Measurements from ENCODE around the gene PTPRN2. TPM values are rescaled to one million over a fixed set of nuclear protein-coding genes. Genes with fewer than 3 reads are reported as not detected.

PTPRN2 gene
- polyA plus RNA-seq, 1 of the 3 experiments (the other 2 are of a cell fraction) = 4.0 TPM

- Histone ChIP-seq H3K27ac (ENCODE audit: low read depth in 2 of 2, low read length in 1 of 2) (no peak overlapping the region), H3F3A (replicated peaks; ENCODE audit: insufficient read depth) (no peaks in the 10 kb centered on the region), H3K27me3 (ENCODE audit: insufficient read depth) (no peaks in the 10 kb centered on the region), H3K36me3 (replicated peaks in 1 of 2; ENCODE audit: control insufficient read depth in 1 of 2, insufficient read depth in 2 of 2, low read length in 1 of 2) (no peaks in the 10 kb centered on the region), H3K4me1 (ENCODE audit: control insufficient read depth in 1 of 2, insufficient read depth in 2 of 2, low read depth in 1 of 2, low read length in 1 of 2) (peaks cover 0 to 10% of the 10 kb centered on the region in 2 experiments; a peak in 1 of 4 replicates), H4K20me1 (ENCODE audit: insufficient read depth) (no peaks in the 10 kb centered on the region), H3K4me3 (ENCODE audit: low read depth in 2 of 2, low read length in 1 of 2) (no peak overlapping the region), H3K9ac (no peak overlapping the region), H3K79me2 (ENCODE audit: insufficient read depth) (no peaks in the 10 kb centered on the region), H3K9me2 (no peaks in the 10 kb centered on the region), H3K4me2 (no peak overlapping the region), H2AFZ (ENCODE audit: low read depth) (no peak overlapping the region), H3K9me3 (peaks cover 3% of the 10 kb centered on the region; the same call in 1 of the 2 replicates)
- TF ChIP-seq POLR2AphosphoS5 (IDR thresholded peaks at IDR 0.05; ENCODE audit: low read depth, low read length) (no peak), NFIC (IDR thresholded peaks at IDR 0.05; ENCODE audit: borderline replicate concordance) (no peak), USF1 (IDR thresholded peaks at IDR 0.05; ENCODE audit: borderline replicate concordance, low read depth) (no peak), TCF12 (IDR thresholded peaks at IDR 0.05) (no peak), TAF1 (IDR thresholded peaks at IDR 0.05; ENCODE audit: borderline replicate concordance, low read depth, low read length) (no peak), FOXM1 (IDR thresholded peaks at IDR 0.05; ENCODE audit: low read depth) (no peak), YY1 (IDR thresholded peaks at IDR 0.05; ENCODE audit: low read depth) (no peak), ELF1 (IDR thresholded peaks at IDR 0.05) (no peak), TEAD4 (IDR thresholded peaks at IDR 0.05; ENCODE audit: borderline replicate concordance, insufficient read depth) (no peak), MEF2A (IDR thresholded peaks at IDR 0.05; ENCODE audit: borderline replicate concordance, low read depth) (no peak), EZH2phosphoT487 (IDR thresholded peaks at IDR 0.05; ENCODE audit: borderline replicate concordance, low read depth) (no peak)
- DNase-seq = no peak
- WGBS (ENCODE audit: low lambda C conversion rate) = 39% methylated on average over 15 of the region's 16 CpGs
- ChIA-PET CTCF (interaction anchor here (0.8 to 1.3 kb wide), 3 partner anchors 9 to 349 kb away, joined by 3 to 5 read pairs (median 4); no protein-coding TSS in a partner anchor), POLR2A (no interaction called here)
Observed at GRCh38 chr7:157923903-157924630, 663.6 kb downstream of the PTPRN2 start.

DNA sequence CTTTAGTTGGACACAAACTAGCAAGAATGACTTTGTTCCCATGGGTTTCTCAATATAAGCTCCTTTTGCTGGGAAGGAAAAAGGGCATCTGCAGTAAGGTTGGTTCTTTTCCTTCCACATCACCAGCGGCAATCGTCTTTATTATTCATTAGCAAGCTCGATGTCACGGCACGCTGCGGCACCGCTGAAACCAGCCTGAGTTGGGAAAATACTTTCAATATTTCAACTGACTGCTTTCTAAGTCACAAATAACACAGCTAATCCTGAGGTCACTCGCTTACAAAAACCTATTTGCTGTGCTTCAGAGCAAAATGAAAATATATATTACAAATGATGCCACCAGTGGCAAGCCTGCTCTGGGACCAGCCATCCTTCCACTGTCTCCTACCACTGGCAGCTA is 665.0 kb downstream of the PTPRN2 start:
- CTCF ChIA-PET = interaction anchor here (1.2 to 1.3 kb wide), 2 partner anchors 10 to 350 kb away, joined by 3 to 4 read pairs; no protein-coding TSS in a partner anchor
- POLR2A ChIA-PET = no interaction called here
- TF ChIP-seq ELF1 (IDR thresholded peaks at IDR 0.05) = no peak
- no peak for TF ChIP-seq IRF3 (IDR thresholded peaks at IDR 0.05; ENCODE audit: low read depth, low read length)
- no peak for TF ChIP-seq YY1 (IDR thresholded peaks at IDR 0.05; ENCODE audit: low read depth)
- TF ChIP-seq MXI1 (IDR thresholded peaks at IDR 0.05; ENCODE audit: low read depth, low read length) = no peak
- no peak for TF ChIP-seq RXRA (IDR thresholded peaks at IDR 0.05; ENCODE audit: borderline replicate concordance, low read depth)
- no peak for TF ChIP-seq CTCF (IDR thresholded peaks at IDR 0.05)
- TF ChIP-seq EP300 (IDR thresholded peaks at IDR 0.05; ENCODE audit: borderline replicate concordance in 1 of 2, low read depth in 1 of 2, low read length in 1 of 2) = no peak
- TF ChIP-seq CHD2 (IDR thresholded peaks at IDR 0.05; ENCODE audit: low read length, partially characterized antibody) = no peak
- TF ChIP-seq POLR2AphosphoS5 (IDR thresholded peaks at IDR 0.05; ENCODE audit: low read depth, low read length) = no peak
- no peak for TF ChIP-seq MAX (IDR thresholded peaks at IDR 0.05; ENCODE audit: low read depth)
- TF ChIP-seq RAD21 (IDR thresholded peaks at IDR 0.05; ENCODE audit: low read length) = no peak
- TF ChIP-seq GABPA (IDR thresholded peaks at IDR 0.05; ENCODE audit: low read depth) = no peak

More for the DNA sequence above, 665.0 kb downstream of the PTPRN2 start:
- H2AFZ ChIP-seq (ENCODE audit: low read depth) = no peak overlapping the region
- no peaks in the 10 kb centered on the region for H3K9me2 ChIP-seq
- no peak overlapping the region for H3K4me3 ChIP-seq (ENCODE audit: low read depth in 2 of 2, low read length in 1 of 2)
- H3K79me2 ChIP-seq (ENCODE audit: insufficient read depth) = no peaks in the 10 kb centered on the region
- no peaks in the 10 kb centered on the region for H3F3A ChIP-seq (replicated peaks; ENCODE audit: insufficient read depth)
- no peak overlapping the region for H3K4me2 ChIP-seq
- H4K20me1 ChIP-seq (ENCODE audit: insufficient read depth) = no peaks in the 10 kb centered on the region
- WGBS (ENCODE audit: low lambda C conversion rate) = 61% methylated on average over 8 of the region's 8 CpGs
- no peak overlapping the region for H3K27ac ChIP-seq (ENCODE audit: low read depth in 2 of 2, low read length in 1 of 2)
- no peaks in the 10 kb centered on the region for H3K27me3 ChIP-seq (ENCODE audit: insufficient read depth)
- no peak for DNase-seq
- peaks cover 9% of the 10 kb centered on the region; the same call in 1 of the 2 replicates for H3K9me3 ChIP-seq
- H3K9ac ChIP-seq = no peak overlapping the region
- H3K4me1 ChIP-seq (ENCODE audit: control insufficient read depth in 1 of 2, insufficient read depth in 2 of 2, low read depth in 1 of 2, low read length in 1 of 2) = peaks cover 0 to 9% of the 10 kb centered on the region in 2 experiments; a peak in 1 of 4 replicates
- H3K36me3 ChIP-seq (replicated peaks in 1 of 2; ENCODE audit: control insufficient read depth in 1 of 2, insufficient read depth in 2 of 2, low read length in 1 of 2) = no peaks in the 10 kb centered on the region
